ENCODE results near the gene KATNIP. TPM values are rescaled to one million over a fixed set of nuclear protein-coding genes. Genes with fewer than 3 reads are reported as not detected.
"Not testable (repeated sequence)": the region's sequence is repeated elsewhere in the genome, so short reads cannot be mapped to it uniquely, and the experiment has no call there.

Gene KATNIP
- total RNA-seq, 1 experiment from 2014 or later = 21.5 TPM

DNA sequence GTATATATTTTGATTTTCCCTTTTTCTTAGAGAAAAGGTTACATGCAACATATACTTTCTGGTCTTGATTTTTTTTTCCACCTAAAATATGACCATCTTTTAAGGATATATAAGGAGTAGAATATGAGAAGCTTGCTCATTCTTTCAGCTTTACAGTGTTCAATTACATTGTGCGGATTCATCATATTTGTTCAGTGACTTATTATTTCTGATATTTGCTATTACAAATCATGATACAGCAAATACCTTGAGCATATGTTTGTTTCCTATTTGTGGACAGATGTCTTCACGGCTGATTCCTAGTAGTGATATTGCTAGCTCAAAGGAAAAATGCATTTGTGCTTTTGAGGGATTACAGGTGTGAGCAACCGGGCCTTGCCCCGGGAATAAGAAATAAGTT, 18.1 kb downstream of the KATNIP start:
- DNase-seq = no peak
- no peak overlapping the region for H3K4me3 Mint-ChIP-seq (ENCODE audit: unreplicated experiment)
- peaks cover 5% of the 10 kb centered on the region for H3K36me3 Mint-ChIP-seq (ENCODE audit: insufficient read depth, unreplicated experiment)
- Histone ChIP-seq H3K36me3 (ENCODE audit: control insufficient read depth, insufficient read depth, low read length) (no peaks in the 10 kb centered on the region), H3K9me3 (no peaks in the 10 kb centered on the region), H3K4me1 (no peaks in the 10 kb centered on the region), H3K4me3 (ENCODE audit: low read depth, low read length) (no peak overlapping the region), H3K27me3 (replicated peaks; ENCODE audit: control insufficient read depth, insufficient read depth, low read length) (no peaks in the 10 kb centered on the region)
- no peaks in the 10 kb centered on the region for H3K9me3 Mint-ChIP-seq (ENCODE audit: unreplicated experiment)
- intact Hi-C loops (cut with micrococcal nuclease; ENCODE audit: unreplicated experiment) = no loop called here
- no TSS peak for BruUV-seq (replicated peaks)
- CTCF ChIA-PET = no interaction called here
- TF ChIP-seq, protein P1, sequence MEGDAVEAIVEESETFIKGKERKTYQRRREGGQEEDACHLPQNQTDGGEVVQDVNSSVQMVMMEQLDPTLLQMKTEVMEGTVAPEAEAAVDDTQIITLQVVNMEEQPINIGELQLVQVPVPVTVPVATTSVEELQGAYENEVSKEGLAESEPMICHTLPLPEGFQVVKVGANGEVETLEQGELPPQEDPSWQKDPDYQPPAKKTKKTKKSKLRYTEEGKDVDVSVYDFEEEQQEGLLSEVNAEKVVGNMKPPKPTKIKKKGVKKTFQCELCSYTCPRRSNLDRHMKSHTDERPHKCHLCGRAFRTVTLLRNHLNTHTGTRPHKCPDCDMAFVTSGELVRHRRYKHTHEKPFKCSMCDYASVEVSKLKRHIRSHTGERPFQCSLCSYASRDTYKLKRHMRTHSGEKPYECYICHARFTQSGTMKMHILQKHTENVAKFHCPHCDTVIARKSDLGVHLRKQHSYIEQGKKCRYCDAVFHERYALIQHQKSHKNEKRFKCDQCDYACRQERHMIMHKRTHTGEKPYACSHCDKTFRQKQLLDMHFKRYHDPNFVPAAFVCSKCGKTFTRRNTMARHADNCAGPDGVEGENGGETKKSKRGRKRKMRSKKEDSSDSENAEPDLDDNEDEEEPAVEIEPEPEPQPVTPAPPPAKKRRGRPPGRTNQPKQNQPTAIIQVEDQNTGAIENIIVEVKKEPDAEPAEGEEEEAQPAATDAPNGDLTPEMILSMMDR (IDR thresholded peaks at IDR 0.05; ENCODE audit: insufficient read depth in 1 of 2, low read depth in 1 of 2, low read length in 1 of 2, severe bottlenecking in 1 of 2, unreplicated experiment in 1 of 2) = no peak
- H3K27me3 Mint-ChIP-seq (ENCODE audit: insufficient read depth, unreplicated experiment) = no peaks in the 10 kb centered on the region
- no peak overlapping the region for H3K27ac Mint-ChIP-seq (ENCODE audit: unreplicated experiment)
- POLR2A ChIA-PET = no interaction called here
- no peaks in the 10 kb centered on the region for H3K4me1 Mint-ChIP-seq (ENCODE audit: low read depth, unreplicated experiment)

DNA sequence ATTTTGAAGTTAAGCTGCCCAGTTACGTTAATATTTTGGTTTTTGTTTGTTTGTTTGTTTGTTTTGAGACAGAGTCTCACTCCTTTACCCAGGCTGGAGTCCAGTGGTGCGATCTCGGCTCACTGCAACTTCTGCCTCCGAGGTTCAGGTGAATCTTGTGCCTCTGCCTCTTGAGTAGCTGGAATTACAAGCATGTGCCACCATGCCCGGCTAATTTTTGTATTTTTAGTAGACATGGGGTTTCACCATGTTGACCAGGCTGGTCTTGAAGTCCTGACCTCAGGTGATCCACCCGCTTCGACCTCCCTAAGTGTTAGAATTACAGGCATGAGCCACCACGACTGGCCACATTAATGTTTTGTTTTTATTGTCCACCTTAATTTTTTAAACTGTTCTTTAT, 21.0 kb downstream of the KATNIP start:
- H3K27me3 Mint-ChIP-seq (ENCODE audit: insufficient read depth, unreplicated experiment); H3K36me3 Mint-ChIP-seq (ENCODE audit: insufficient read depth, unreplicated experiment); CTCF ChIA-PET; H3K27ac Mint-ChIP-seq (ENCODE audit: unreplicated experiment); POLR2A ChIA-PET; H3K4me3 Mint-ChIP-seq (ENCODE audit: unreplicated experiment); H3K4me1 Mint-ChIP-seq (ENCODE audit: low read depth, unreplicated experiment); H3K36me3 ChIP-seq (ENCODE audit: control insufficient read depth, insufficient read depth, low read length); H3K4me1 ChIP-seq; H3K9me3 ChIP-seq; intact Hi-C loops (cut with micrococcal nuclease; ENCODE audit: unreplicated experiment); H3K9me3 Mint-ChIP-seq (ENCODE audit: unreplicated experiment); H3K4me3 ChIP-seq (ENCODE audit: low read depth, low read length); H3K27me3 ChIP-seq (replicated peaks; ENCODE audit: control insufficient read depth, insufficient read depth, low read length); DNase-seq; BruUV-seq (replicated peaks): not testable (repeated sequence)

DNA sequence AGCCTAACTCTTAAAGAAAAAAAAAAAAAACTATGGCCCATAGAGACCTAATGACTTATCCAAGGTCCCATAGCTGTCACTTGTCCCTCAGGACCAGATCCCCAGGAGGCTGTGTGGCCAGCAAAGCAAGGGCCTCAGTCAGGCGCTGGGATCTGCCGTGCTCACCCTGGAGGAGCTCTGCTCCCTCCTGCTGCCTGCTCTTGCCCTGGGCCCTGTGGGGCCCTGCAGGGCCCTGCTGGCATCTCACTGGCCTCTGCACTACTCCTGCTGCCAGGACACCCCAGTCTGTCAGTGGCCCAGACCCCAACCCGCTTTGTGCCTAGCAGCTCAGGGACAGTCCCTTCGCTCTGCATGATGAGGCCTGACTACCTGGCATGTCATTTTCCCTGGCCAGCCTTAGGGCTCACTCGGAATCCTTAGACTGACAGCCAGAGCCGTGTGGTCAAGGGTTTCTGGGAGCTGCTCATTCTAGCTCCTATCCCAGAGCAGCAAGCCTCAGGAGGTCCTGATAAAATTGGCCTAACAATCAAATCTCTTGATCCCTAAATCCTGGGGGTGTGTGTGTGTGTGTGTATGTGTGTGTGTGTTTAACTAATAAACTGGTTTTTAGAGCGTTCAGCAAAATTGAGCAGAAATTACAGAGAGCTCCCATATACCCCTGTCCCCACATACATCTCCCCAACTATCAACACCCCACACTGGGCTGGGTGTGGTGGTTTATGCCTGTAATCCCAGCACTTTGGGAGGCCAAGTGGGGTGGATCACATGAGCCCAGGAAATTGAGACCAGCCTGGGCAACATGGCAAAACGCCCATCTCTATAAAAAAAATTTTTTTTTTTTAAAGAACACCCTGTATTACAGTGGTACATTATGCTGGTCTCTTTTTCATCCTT, 21.7 kb downstream of the KATNIP start:
- Histone ChIP-seq H3K9me3 (no peaks in the 10 kb centered on the region), H3K36me3 (ENCODE audit: control insufficient read depth, insufficient read depth, low read length) (no peaks in the 10 kb centered on the region), H3K4me3 (ENCODE audit: low read depth, low read length) (no peak overlapping the region), H3K4me1 (no peaks in the 10 kb centered on the region), H3K27me3 (replicated peaks; ENCODE audit: control insufficient read depth, insufficient read depth, low read length) (no peaks in the 10 kb centered on the region)
- TF ChIP-seq, protein P1 (IDR thresholded peaks at IDR 0.05; ENCODE audit: insufficient read depth in 1 of 2, low read depth in 1 of 2, low read length in 1 of 2, severe bottlenecking in 1 of 2, unreplicated experiment in 1 of 2) = no peak
- peaks cover 5% of the 10 kb centered on the region for H3K36me3 Mint-ChIP-seq (ENCODE audit: insufficient read depth, unreplicated experiment)
- H3K27me3 Mint-ChIP-seq (ENCODE audit: insufficient read depth, unreplicated experiment) = no peaks in the 10 kb centered on the region
- no peak overlapping the region for H3K4me3 Mint-ChIP-seq (ENCODE audit: unreplicated experiment)
- H3K27ac Mint-ChIP-seq (ENCODE audit: unreplicated experiment) = no peak overlapping the region
- POLR2A ChIA-PET = no interaction called here
- no TSS peak for BruUV-seq (replicated peaks)
- no peak for DNase-seq
- H3K4me1 Mint-ChIP-seq (ENCODE audit: low read depth, unreplicated experiment) = no peaks in the 10 kb centered on the region
- no peaks in the 10 kb centered on the region for H3K9me3 Mint-ChIP-seq (ENCODE audit: unreplicated experiment)
- CTCF ChIA-PET = no interaction called here
- intact Hi-C loops (cut with micrococcal nuclease; ENCODE audit: unreplicated experiment) = no loop called here

Data from Caco-2 (cell line).